Measurements from ENCODE around the gene DNMBP. TPM values are rescaled to one million over a fixed set of nuclear protein-coding genes. Genes with fewer than 3 reads are reported as not detected.

DNMBP gene
- total RNA-seq, 1 experiment from 2014 or later: 39.3 TPM

DNA sequence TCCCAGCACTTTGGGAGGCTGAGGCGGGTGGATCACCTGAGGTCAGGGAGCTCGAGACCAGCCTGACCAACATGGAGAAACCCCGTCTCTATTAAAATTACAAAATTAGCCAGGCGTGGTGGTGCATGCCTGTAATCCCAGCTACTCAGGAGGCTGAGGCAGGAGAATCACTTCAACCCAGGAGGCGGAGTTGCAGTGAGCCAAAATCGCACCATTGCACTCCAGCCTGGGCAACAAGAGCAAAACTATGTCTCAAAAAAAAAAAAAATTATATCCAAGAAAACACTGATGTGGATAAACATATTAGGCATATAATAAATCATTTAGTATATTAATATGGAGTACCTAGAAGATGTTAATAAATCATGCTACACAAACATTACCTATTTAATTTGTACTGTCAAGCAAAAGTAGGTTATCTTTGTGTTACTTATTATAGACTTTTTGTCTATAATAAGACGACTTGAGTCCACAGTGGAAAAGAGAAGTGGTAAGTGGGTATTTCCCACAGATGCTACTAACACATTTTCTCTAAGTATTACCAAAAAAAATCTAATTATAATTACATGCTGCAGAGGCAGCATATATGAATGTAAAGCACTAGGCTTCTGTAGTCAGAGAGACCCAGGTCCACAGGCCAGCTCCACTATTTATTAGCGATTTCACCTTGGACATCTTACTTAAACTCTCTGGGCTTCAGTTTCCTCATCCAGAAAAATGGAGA, 34.5 kb downstream of the DNMBP start:
- CTCF ChIA-PET: interaction anchor here (0.5 to 0.9 kb wide), 2 partner anchors 11 to 70 kb away, joined by 4 to 5 read pairs; no protein-coding TSS in a partner anchor
- POLR2A ChIA-PET: interaction anchor here (0.5 kb wide), 1 partner anchor 29 kb away, joined by 10 read pairs; no protein-coding TSS in a partner anchor
- no TSS peak for BruUV-seq (replicated peaks)

DNA sequence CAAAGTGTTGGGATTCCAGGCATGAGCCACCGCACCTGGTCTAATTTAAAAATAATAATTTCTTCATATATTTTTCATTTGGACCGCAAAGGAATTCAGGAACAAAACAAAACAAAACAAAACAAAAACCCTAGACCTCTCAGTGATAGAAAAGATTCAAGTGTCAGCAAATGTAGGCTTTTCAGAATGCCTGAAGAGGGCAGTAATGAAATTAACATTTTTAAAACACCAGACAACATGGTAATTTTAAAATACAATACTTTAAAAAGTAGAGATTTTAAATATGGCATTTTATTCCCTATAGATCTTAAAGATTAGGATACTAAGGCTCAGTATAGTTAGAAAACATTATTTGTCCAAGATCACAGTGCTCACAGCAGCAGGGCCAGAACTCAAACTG, 36.6 kb downstream of the DNMBP start:
- ATAC-seq: no peak
- Histone ChIP-seq H3K4me3 (ENCODE audit: low read depth in 2 of 2, low read length in 2 of 2) (no peak overlapping the region), H3K36me3 (ENCODE audit: control insufficient read depth, insufficient read depth, low read length) (peaks cover 5% of the 10 kb centered on the region; the same call in 1 of the 2 replicates), H3K9me3 (ENCODE audit: control insufficient read depth, insufficient read depth, low read depth, low read length) (peaks cover 3% of the 10 kb centered on the region; the same call in 1 of the 2 replicates), H3K27ac (ENCODE audit: low read length) (no peak overlapping the region), H3K4me1 (ENCODE audit: control insufficient read depth, insufficient read depth, low read length) (peaks cover 27% of the 10 kb centered on the region), H3K27me3 (ENCODE audit: control insufficient read depth, insufficient read depth, low read length) (no peaks in the 10 kb centered on the region)
- in situ Hi-C loops (cut with HindIII; ENCODE audit: low pct_unique_long_range_greater_than_20kb, low sequenced_read_pairs): no loop called here
- no peak for TF ChIP-seq TCF7L2 (IDR thresholded peaks at IDR 0.05; ENCODE audit: low read depth, low read length)
- TF ChIP-seq, protein P1, sequence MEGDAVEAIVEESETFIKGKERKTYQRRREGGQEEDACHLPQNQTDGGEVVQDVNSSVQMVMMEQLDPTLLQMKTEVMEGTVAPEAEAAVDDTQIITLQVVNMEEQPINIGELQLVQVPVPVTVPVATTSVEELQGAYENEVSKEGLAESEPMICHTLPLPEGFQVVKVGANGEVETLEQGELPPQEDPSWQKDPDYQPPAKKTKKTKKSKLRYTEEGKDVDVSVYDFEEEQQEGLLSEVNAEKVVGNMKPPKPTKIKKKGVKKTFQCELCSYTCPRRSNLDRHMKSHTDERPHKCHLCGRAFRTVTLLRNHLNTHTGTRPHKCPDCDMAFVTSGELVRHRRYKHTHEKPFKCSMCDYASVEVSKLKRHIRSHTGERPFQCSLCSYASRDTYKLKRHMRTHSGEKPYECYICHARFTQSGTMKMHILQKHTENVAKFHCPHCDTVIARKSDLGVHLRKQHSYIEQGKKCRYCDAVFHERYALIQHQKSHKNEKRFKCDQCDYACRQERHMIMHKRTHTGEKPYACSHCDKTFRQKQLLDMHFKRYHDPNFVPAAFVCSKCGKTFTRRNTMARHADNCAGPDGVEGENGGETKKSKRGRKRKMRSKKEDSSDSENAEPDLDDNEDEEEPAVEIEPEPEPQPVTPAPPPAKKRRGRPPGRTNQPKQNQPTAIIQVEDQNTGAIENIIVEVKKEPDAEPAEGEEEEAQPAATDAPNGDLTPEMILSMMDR (IDR thresholded peaks at IDR 0.05): peak; percentile 58; the same call in 1 of the 2 replicates
- POLR2A ChIA-PET: no interaction called here
- no peak for DNase-seq (ENCODE audit: low read depth, low spot score)
- CTCF ChIA-PET: no interaction called here
- no TSS peak for BruUV-seq (replicated peaks)
- intact Hi-C loops (cut with micrococcal nuclease; ENCODE audit: unreplicated experiment): no loop called here

More for the DNA sequence above, 34.5 kb downstream of the DNMBP start:
- peak overlapping the region; percentile 78; the same call in 1 of the 2 replicates for H3K27ac ChIP-seq (ENCODE audit: low read length)
- 0 out of 2 replicates have a peak, but pooled peaks cover 3% of the 10 kb centered on the region for H3K9me3 ChIP-seq (ENCODE audit: control insufficient read depth, insufficient read depth, low read depth, low read length)
- no peaks in the 10 kb centered on the region for H3K36me3 ChIP-seq (ENCODE audit: control insufficient read depth, insufficient read depth, low read length)
- ATAC-seq (no peak), DNase-seq (ENCODE audit: low read depth, low spot score) (no peak)
- no peak overlapping the region for H3K4me3 ChIP-seq (ENCODE audit: low read depth in 2 of 2, low read length in 2 of 2)
- H3K27me3 ChIP-seq (ENCODE audit: control insufficient read depth, insufficient read depth, low read length): no peaks in the 10 kb centered on the region
- TF ChIP-seq, protein P1 (IDR thresholded peaks at IDR 0.05): no peak
- no peak for TF ChIP-seq POLR2AphosphoS5 (IDR thresholded peaks at IDR 0.05; ENCODE audit: low read depth, low read length)
- TF ChIP-seq, protein P2, sequence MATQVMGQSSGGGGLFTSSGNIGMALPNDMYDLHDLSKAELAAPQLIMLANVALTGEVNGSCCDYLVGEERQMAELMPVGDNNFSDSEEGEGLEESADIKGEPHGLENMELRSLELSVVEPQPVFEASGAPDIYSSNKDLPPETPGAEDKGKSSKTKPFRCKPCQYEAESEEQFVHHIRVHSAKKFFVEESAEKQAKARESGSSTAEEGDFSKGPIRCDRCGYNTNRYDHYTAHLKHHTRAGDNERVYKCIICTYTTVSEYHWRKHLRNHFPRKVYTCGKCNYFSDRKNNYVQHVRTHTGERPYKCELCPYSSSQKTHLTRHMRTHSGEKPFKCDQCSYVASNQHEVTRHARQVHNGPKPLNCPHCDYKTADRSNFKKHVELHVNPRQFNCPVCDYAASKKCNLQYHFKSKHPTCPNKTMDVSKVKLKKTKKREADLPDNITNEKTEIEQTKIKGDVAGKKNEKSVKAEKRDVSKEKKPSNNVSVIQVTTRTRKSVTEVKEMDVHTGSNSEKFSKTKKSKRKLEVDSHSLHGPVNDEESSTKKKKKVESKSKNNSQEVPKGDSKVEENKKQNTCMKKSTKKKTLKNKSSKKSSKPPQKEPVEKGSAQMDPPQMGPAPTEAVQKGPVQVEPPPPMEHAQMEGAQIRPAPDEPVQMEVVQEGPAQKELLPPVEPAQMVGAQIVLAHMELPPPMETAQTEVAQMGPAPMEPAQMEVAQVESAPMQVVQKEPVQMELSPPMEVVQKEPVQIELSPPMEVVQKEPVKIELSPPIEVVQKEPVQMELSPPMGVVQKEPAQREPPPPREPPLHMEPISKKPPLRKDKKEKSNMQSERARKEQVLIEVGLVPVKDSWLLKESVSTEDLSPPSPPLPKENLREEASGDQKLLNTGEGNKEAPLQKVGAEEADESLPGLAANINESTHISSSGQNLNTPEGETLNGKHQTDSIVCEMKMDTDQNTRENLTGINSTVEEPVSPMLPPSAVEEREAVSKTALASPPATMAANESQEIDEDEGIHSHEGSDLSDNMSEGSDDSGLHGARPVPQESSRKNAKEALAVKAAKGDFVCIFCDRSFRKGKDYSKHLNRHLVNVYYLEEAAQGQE (IDR thresholded peaks at IDR 0.05; ENCODE audit: insufficient read depth in 1 of 2, low read depth in 2 of 2, low read length in 1 of 2): no peak
- TF ChIP-seq TCF7L2 (IDR thresholded peaks at IDR 0.05; ENCODE audit: low read depth, low read length): no peak
- TF ChIP-seq SIN3A (IDR thresholded peaks at IDR 0.05; ENCODE audit: borderline replicate concordance, insufficient read depth, low read depth, low read length): no peak
- peaks cover 43% of the 10 kb centered on the region for H3K4me1 ChIP-seq (ENCODE audit: control insufficient read depth, insufficient read depth, low read length)
- intact Hi-C loops (cut with micrococcal nuclease; ENCODE audit: unreplicated experiment) (no loop called here), in situ Hi-C loops (cut with HindIII; ENCODE audit: low pct_unique_long_range_greater_than_20kb, low sequenced_read_pairs) (no loop called here)

Measured in Panc1 (cell line).